H1 (cell line): ENCODE data around the gene PEX5L. TPM values are rescaled to one million over a fixed set of nuclear protein-coding genes. Genes with fewer than 3 reads are reported as not detected.

Experiments
- CTCF ChIA-PET: fragments of 300-600 bp; sonication (Branson Sonifier 250); formaldehyde crosslinking; loops from one replicate; lab custom pipeline; 2021; ENCODE audit not compliant: partially characterized antibody; lab: Charles Lee
- POLR2A ChIA-PET: fragments of 300-600 bp; sonication (Branson Sonifier 250); formaldehyde crosslinking; loops from one replicate; lab custom pipeline; 2021; ENCODE audit warnings: inconsistent platforms; ENCODE audit not compliant: partially characterized antibody; lab: Charles Lee
- DNase-seq, 2 experiments: peaks; one replicate each; pipeline versions ENCODE4 v3.0.0 to v3.0.0-alpha.2; 2010 to 2022; ENCODE audit warnings: low spot score in 2 of 2, low read depth in 1 of 2, mixed read lengths in 1 of 2
- FAIRE-seq: peaks from 2 replicates; lab custom pipeline; 2011; peaks lifted over from hg19 to GRCh38; lab: Jason Lieb, UNC
- H2AFZ ChIP-seq: 2 replicates; pipeline ENCODE4 v1.8.1; 2012; ENCODE audit warnings: low read length, inconsistent platforms
- H2AK5ac ChIP-seq: 2 replicates; pipeline ENCODE4 v1.6.1; 2013; ENCODE audit warnings: low read depth, low read length
- H2BK120ac ChIP-seq: replicated peaks from 2 replicates; pipeline ENCODE3; 2013; ENCODE audit warnings: low read depth, low read length, inconsistent platforms
- H2BK12ac ChIP-seq: 2 replicates; pipeline ENCODE4 v1.6.1; 2013; ENCODE audit warnings: low read depth, low read length
- H2BK15ac ChIP-seq: 2 replicates; pipeline ENCODE4 v1.6.1; 2013; ENCODE audit warnings: low read length
- H2BK20ac ChIP-seq: 2 replicates; pipeline ENCODE4 v1.6.1; 2013; ENCODE audit warnings: low read length
- H2BK5ac ChIP-seq: 2 replicates; pipeline ENCODE4 v1.6.1; 2013; ENCODE audit warnings: low read depth, low read length
- H3K14ac ChIP-seq: 2 replicates; pipeline ENCODE4 v1.6.1; 2013; ENCODE audit warnings: inconsistent platforms; ENCODE audit not compliant: insufficient read length
- H3K18ac ChIP-seq: 2 replicates; pipeline ENCODE4 v1.6.1; 2013; ENCODE audit warnings: low read length; ENCODE audit errors: extremely low read depth
- H3K23ac ChIP-seq: 2 replicates; pipeline ENCODE4 v1.6.1; 2013; ENCODE audit warnings: inconsistent platforms; ENCODE audit not compliant: insufficient read length
- H3K23me2 ChIP-seq: 2 replicates; pipeline ENCODE4 v1.6.1; 2013; ENCODE audit warnings: low read depth, low read length
- H3K27ac ChIP-seq: 2 replicates; pipeline ENCODE4 v1.6.1; 2011; ENCODE audit warnings: low read depth, low read length, inconsistent platforms
- H3K27me3 ChIP-seq, 4 experiments: replicated peaks in 1 of 4; 1 replicate in 1 of 4; 2 replicates in 3 of 4; pipeline versions ENCODE4 v1.6.1 to v1.8.1; 2011 to 2013; ENCODE audit warnings: low read length in 3 of 4, mild to moderate bottlenecking in 3 of 4, inconsistent platforms in 2 of 4, mixed read lengths in 2 of 4, moderate library complexity in 1 of 4; ENCODE audit not compliant: control insufficient read depth in 3 of 4, insufficient read depth in 3 of 4; ENCODE audit errors: extremely low read depth in 1 of 4
- H3K36me3 ChIP-seq, 4 experiments: 2 replicates each; pipeline versions ENCODE4 v1.6.1 to v1.8.1; 2011 to 2013; ENCODE audit warnings: mild to moderate bottlenecking in 4 of 4, low read length in 3 of 4, moderate library complexity in 2 of 4, control low read depth in 1 of 4, inconsistent platforms in 1 of 4; ENCODE audit not compliant: insufficient read depth in 4 of 4, control insufficient read depth in 2 of 4
- H3K4ac ChIP-seq: replicated peaks from 2 replicates; pipeline ENCODE3; 2013; ENCODE audit warnings: low read length, low read depth, mixed read lengths, inconsistent platforms; ENCODE audit not compliant: insufficient read length
- H3K4me1 ChIP-seq, 4 experiments: replicated peaks in 1 of 4; 1 replicate in 1 of 4; 2 replicates in 3 of 4; pipeline versions ENCODE4 v1.6.1 to v1.8.1; 2011 to 2013; ENCODE audit warnings: low read length in 3 of 4, inconsistent platforms in 2 of 4, mixed read lengths in 1 of 4; ENCODE audit not compliant: insufficient read depth in 4 of 4, control insufficient read depth in 3 of 4
- H3K4me2 ChIP-seq, 2 experiments: 2 replicates each; pipeline versions ENCODE4 v1.6.1 to v1.8.1; 2011 to 2013; ENCODE audit warnings: low read depth in 2 of 2, low read length in 2 of 2, control low read depth in 1 of 2, inconsistent platforms in 1 of 2, mild to moderate bottlenecking in 1 of 2; ENCODE audit not compliant: insufficient read depth in 1 of 2
- H3K4me3 ChIP-seq, 4 experiments: fragments of 200-600, 300-600 bp in 1 of 4; sonication (generic), shearing (Covaris generic), sonication (Bioruptor Twin) in 1 of 4; 2 replicates each; pipeline versions ENCODE4 v1.5.1 to v1.8.1; 2011 to 2016; ENCODE audit warnings: low read length in 4 of 4, low read depth in 3 of 4, control low read depth in 2 of 4, inconsistent platforms in 2 of 4, mild to moderate bottlenecking in 2 of 4, mixed read lengths in 1 of 4, moderate library complexity in 1 of 4; ENCODE audit not compliant: insufficient read depth in 2 of 4; ENCODE audit errors: extremely low read depth in 1 of 4
- H3K56ac ChIP-seq: replicated peaks from 2 replicates; pipeline ENCODE3; 2013; ENCODE audit warnings: low read depth, mild to moderate bottlenecking, mixed read lengths, low read length, inconsistent platforms; ENCODE audit not compliant: insufficient read length
- H3K79me1 ChIP-seq: 2 replicates; pipeline ENCODE4 v1.6.1; 2013; ENCODE audit warnings: low read depth, low read length, control low read depth
- H3K79me2 ChIP-seq, 2 experiments: 2 replicates each; pipeline versions ENCODE4 v1.6.1 to v1.8.1; 2012 to 2013; ENCODE audit warnings: low read length in 2 of 2, mild to moderate bottlenecking in 2 of 2, inconsistent platforms in 1 of 2; ENCODE audit not compliant: insufficient read depth in 2 of 2, control insufficient read depth in 1 of 2
- H3K9ac ChIP-seq, 4 experiments: replicated peaks in 1 of 4; 1 replicate in 1 of 4; 2 replicates in 3 of 4; pipeline versions ENCODE4 v1.6.1 to v1.8.1; 2011 to 2013; ENCODE audit warnings: low read depth in 3 of 4, low read length in 3 of 4, control low read depth in 2 of 4, mild to moderate bottlenecking in 2 of 4, moderate library complexity in 2 of 4, inconsistent platforms in 1 of 4; ENCODE audit errors: extremely low read depth in 1 of 4
- H3K9me3 ChIP-seq, 2 experiments: 2 replicates each; pipeline versions ENCODE4 v1.6.1 to v1.8.1; 2012 to 2013; ENCODE audit warnings: mild to moderate bottlenecking in 2 of 2, moderate library complexity in 2 of 2, control low read depth in 1 of 2, inconsistent platforms in 1 of 2, low read depth in 1 of 2, low read length in 1 of 2, mixed read lengths in 1 of 2; ENCODE audit not compliant: insufficient read depth in 2 of 2
- H4K20me1 ChIP-seq, 2 experiments: replicated peaks in 1 of 2; 2 replicates each; pipeline versions ENCODE3 to v1.8.1; 2011 to 2013; ENCODE audit warnings: inconsistent platforms in 2 of 2, low read length in 2 of 2, mild to moderate bottlenecking in 1 of 2; ENCODE audit not compliant: insufficient read depth in 2 of 2, control insufficient read depth in 1 of 2
- H4K5ac ChIP-seq: 2 replicates; pipeline ENCODE4 v1.6.1; 2013; ENCODE audit warnings: low read length, low read depth, mixed read lengths, inconsistent platforms; ENCODE audit not compliant: insufficient read length
- H4K8ac ChIP-seq: 2 replicates; pipeline ENCODE4 v1.8.0; 2013; ENCODE audit warnings: mild to moderate bottlenecking, moderate library complexity, low read length, inconsistent platforms; ENCODE audit not compliant: insufficient read depth; ENCODE audit errors: extremely low read depth
- H4K91ac ChIP-seq: replicated peaks from 2 replicates; pipeline ENCODE3; 2013; ENCODE audit warnings: low read length, mixed read lengths, inconsistent platforms; ENCODE audit not compliant: insufficient read length
- EZH2 ChIP-seq: fragments of 200-600 bp; sonication (generic); IDR thresholded peaks from 2 replicates; pipeline ENCODE4 v1.7.1; 2012; ENCODE audit warnings: low read depth, mild to moderate bottlenecking, moderate library complexity, low read length, inconsistent platforms; ENCODE audit not compliant: severe bottlenecking
- HDAC2 ChIP-seq, 2 experiments: fragments of 300-600 bp in 1 of 2; sonication (generic) in 1 of 2; IDR thresholded peaks; 2 replicates each; pipeline ENCODE4 v1.6.1; 2011 to 2012; ENCODE audit warnings: low read depth in 2 of 2, low read length in 2 of 2, mild to moderate bottlenecking in 2 of 2, moderate library complexity in 2 of 2, borderline replicate concordance in 1 of 2, inconsistent platforms in 1 of 2
- TAF1 ChIP-seq: IDR thresholded peaks from 2 replicates; pipeline ENCODE4 v1.6.1; 2011; ENCODE audit warnings: mild to moderate bottlenecking, low read depth, low read length
- TBP ChIP-seq: IDR thresholded peaks from 2 replicates; pipeline ENCODE4 v1.6.1; 2011; ENCODE audit warnings: low read depth, low read length, improper control_type of control experiment
- WGBS, 2 experiments: shearing (Covaris generic) in 1 of 2; methylation state at CpG; one replicate each; pipeline versions ENCODE4 v1.1.6 to v1.1.7; 2013 to 2015; ENCODE audit warnings: low lambda C conversion rate in 2 of 2, mixed read lengths in 2 of 2, inconsistent platforms in 1 of 2, low coverage in 1 of 2, missing lambda C conversion rate in 1 of 2; ENCODE audit not compliant: insufficient replicate concordance in 2 of 2, insufficient coverage in 1 of 2, insufficient read length in 1 of 2; ENCODE audit errors: extremely low coverage in 1 of 2, missing lambda C conversion rate in 1 of 2; 5-methylcytosine and 5-hydroxymethylcytosine counted together
- polyA plus RNA-seq, 7 experiments: library from polyadenylated mRNA; depleted of rRNA in 3 of 7; stranded (reverse) in 5 of 7; unstranded in 2 of 7; fragments of >200 nt in 5 of 7; fragments of 200-250 nt in 2 of 7; gene quantifications; 1 replicate in 5 of 7; 2 replicates in 1 of 7; 4 replicates in 1 of 7; pipeline versions ENCODE4 v1.2.1 to v1.2.3, GENCODE V29; 2011 to 2013; ENCODE audit warnings: missing spikeins in 2 of 7, mixed read lengths in 2 of 7
- total RNA-seq: library from RNA; stranded (reverse); fragmentation: NEBNext Ultra II Directional; extraction: Animal tissue kit (Norgen Biotek cat#: 25700); gene quantifications from 2 replicates; pipeline ENCODE4 v1.2.1, GENCODE V29; 2021

The PEX5L gene
- total and polyA plus RNA-seq, 2 of the 8 experiments (the other 6 are each of a cell fraction or from before 2014, with no cell fraction given) = 0.80 to 4.2 TPM

DNA sequence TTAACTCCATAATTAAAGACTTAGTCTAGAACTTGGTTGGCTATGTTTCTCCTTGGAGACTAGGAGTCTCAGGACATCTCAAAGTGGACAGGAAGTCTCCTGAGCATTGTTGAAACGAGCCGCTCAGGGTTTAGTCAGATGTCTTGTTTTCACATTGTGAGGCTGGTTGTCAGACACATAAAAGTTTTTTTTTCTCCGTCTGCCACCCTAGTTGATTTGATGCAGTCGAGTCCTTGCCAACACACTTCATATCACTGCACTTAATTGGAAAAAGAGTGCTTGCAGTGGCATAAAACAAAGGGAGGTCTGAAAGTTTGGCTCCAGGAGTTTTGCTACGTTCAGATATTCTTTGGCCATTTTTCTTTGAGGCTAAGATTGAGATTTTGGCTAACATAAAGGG, 291.0 kb downstream of the PEX5L start:
- 83% methylated on average over 5 of the region's 5 CpGs; no CpG with 5 or more reads in 1 of the 2 experiments for WGBS, 2 experiments
- Histone ChIP-seq H4K8ac (no peak overlapping the region), H3K36me3 (peaks cover 0 to 20% (median 9%) of the 10 kb centered on the region in 4 experiments; a peak in 6 of 8 replicates), H3K4me3 (no peak overlapping the region), H2BK20ac (no peak overlapping the region), H3K79me2 (no peaks in the 10 kb centered on the region), H4K91ac (no peak overlapping the region), H2BK12ac (no peak overlapping the region), H3K79me1 (no peaks in the 10 kb centered on the region), H3K27me3 (no peaks in the 10 kb centered on the region), H3K23me2 (peaks cover 1% of the 10 kb centered on the region; the same call in 1 of the 2 replicates), H4K5ac (no peak overlapping the region), H2BK15ac (no peak overlapping the region), H3K9me3 (no peaks in the 10 kb centered on the region), H4K20me1 (peaks cover 2% of the 10 kb centered on the region in 2 experiments), H3K56ac (no peak overlapping the region), H3K4me2 (no peak overlapping the region), H3K27ac (no peak overlapping the region), H2BK120ac (no peak overlapping the region), H3K23ac (no peak overlapping the region), H3K14ac (no peak overlapping the region), H2AFZ (no peak overlapping the region), H2AK5ac (no peak overlapping the region), H3K9ac (no peak overlapping the region), H3K18ac (no peak overlapping the region), H3K4ac (no peak overlapping the region), H3K4me1 (peaks cover 0 to 7% (median 3%) of the 10 kb centered on the region in 4 experiments; a peak in 2 of 7 replicates), H2BK5ac (no peak overlapping the region)
- ChIA-PET POLR2A (no interaction called here), CTCF (no interaction called here)
- DNase-seq (no peak), FAIRE-seq (no peak)
- TF ChIP-seq TAF1 (no peak), HDAC2 (IDR thresholded peaks at IDR 0.05; ENCODE audit: borderline replicate concordance in 1 of 2, low read depth in 2 of 2, low read length in 2 of 2) (no peak), TBP (no peak), EZH2 (no peak)
